ENCODE measurements around the gene LTBP2. TPM values are rescaled to one million over a fixed set of nuclear protein-coding genes. Genes with fewer than 3 reads are reported as not detected.
A peak's percentile ranks its signal among the peaks of the same experiment; 100 is the strongest.

Gene LTBP2
- total and polyA plus RNA-seq, 5 donors from 2014 or later: 0.02 to 0.54 (median 0.17) TPM

GRCh38 chr14:74504874-74505720, 106.9 kb downstream of the LTBP2 start:
- Histone ChIP-seq H3K36me3 (ENCODE audit: control insufficient read depth, insufficient read depth, low read length) (no peaks in the 10 kb centered on the region), H3K4me3 (ENCODE audit: low read depth, low read length) (no peak overlapping the region), H3K27me3 (ENCODE audit: control insufficient read depth, insufficient read depth, low read length) (no peaks in the 10 kb centered on the region), H3K9me3 (ENCODE audit: control insufficient read depth in 2 of 2, low read length in 2 of 2) (no peaks in the 10 kb centered on the region), H3K4me1 (ENCODE audit: control insufficient read depth, insufficient read depth, low read length, poor library complexity, severe bottlenecking) (no peaks in the 10 kb centered on the region), H3K27ac (ENCODE audit: insufficient read depth, low read length, poor library complexity, severe bottlenecking) (no peak overlapping the region)
- no peaks in the 10 kb centered on the region for H3K27me3 Mint-ChIP-seq
- no peak for ATAC-seq (ENCODE audit: low read depth in 2 of 2)
- H3K4me3 Mint-ChIP-seq: no peak overlapping the region
- no peaks in the 10 kb centered on the region for H3K9me3 Mint-ChIP-seq
- H3K4me1 Mint-ChIP-seq: peaks cover 0 to 7% (median 3%) of the 10 kb centered on the region in 4 donors
- DNase-seq: no peak
- H3K27ac Mint-ChIP-seq: no peak overlapping the region
- no peaks in the 10 kb centered on the region for H3K36me3 Mint-ChIP-seq

- Mint-ChIP-seq H3K27ac (peak overlapping the region in 2 of 3 donors; percentile 11 to 60), H3K27me3 (no peaks in the 10 kb centered on the region)
- ATAC-seq (ENCODE audit: low read depth in 2 of 2): no peak
These were observed 107.6 kb downstream of the LTBP2 start for GRCh38 chr14:74504412-74504811.

DNA sequence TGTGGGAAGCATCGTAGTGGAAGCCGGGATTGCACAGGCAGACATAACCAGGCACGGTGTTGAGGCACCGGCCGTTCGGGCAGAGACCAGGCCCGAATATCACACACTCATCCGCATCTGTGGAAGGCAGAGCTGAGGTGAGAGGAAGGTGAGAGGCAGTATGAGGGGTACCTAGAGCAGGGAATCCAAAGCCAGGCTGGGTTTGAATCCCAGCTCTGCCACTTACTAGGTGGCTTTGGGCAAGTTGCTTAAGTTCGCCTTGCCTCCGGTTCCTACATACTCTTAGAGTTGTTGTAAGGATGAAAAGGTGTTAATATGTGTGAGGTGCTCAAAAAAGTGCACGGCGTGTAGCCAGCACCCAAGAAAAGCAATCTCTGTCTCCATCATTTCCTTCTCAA, 108.1 kb downstream of the LTBP2 start:
- H3K9me3 Mint-ChIP-seq: no peaks in the 10 kb centered on the region
- H3K36me3 Mint-ChIP-seq: no peaks in the 10 kb centered on the region
- Histone ChIP-seq H3K4me1 (ENCODE audit: control insufficient read depth, insufficient read depth, low read length, poor library complexity, severe bottlenecking) (no peaks in the 10 kb centered on the region), H3K27me3 (ENCODE audit: control insufficient read depth, insufficient read depth, low read length) (no peaks in the 10 kb centered on the region), H3K36me3 (ENCODE audit: control insufficient read depth, insufficient read depth, low read length) (no peaks in the 10 kb centered on the region), H3K4me3 (ENCODE audit: low read depth, low read length) (no peak overlapping the region), H3K27ac (ENCODE audit: insufficient read depth, low read length, poor library complexity, severe bottlenecking) (no peak overlapping the region), H3K9me3 (ENCODE audit: control insufficient read depth in 2 of 2, low read length in 2 of 2) (no peaks in the 10 kb centered on the region)
- no peak overlapping the region for H3K4me3 Mint-ChIP-seq
- H3K4me1 Mint-ChIP-seq: peaks cover 0 to 11% (median 8%) of the 10 kb centered on the region in 4 donors
- ATAC-seq (ENCODE audit: low read depth in 2 of 2) (no peak), DNase-seq (no peak)
- peak overlapping the region in 2 of 3 donors; percentile 11 to 60 for H3K27ac Mint-ChIP-seq
- no peaks in the 10 kb centered on the region for H3K27me3 Mint-ChIP-seq

More at GRCh38 chr14:74504412-74504811, 107.6 kb downstream of the LTBP2 start:
- no peak overlapping the region for H3K4me3 ChIP-seq (ENCODE audit: low read depth, low read length)
- H3K27me3 ChIP-seq (ENCODE audit: control insufficient read depth, insufficient read depth, low read length): no peaks in the 10 kb centered on the region
- H3K27ac ChIP-seq (ENCODE audit: insufficient read depth, low read length, poor library complexity, severe bottlenecking): no peak overlapping the region
- no peaks in the 10 kb centered on the region for H3K9me3 Mint-ChIP-seq
- no peak overlapping the region for H3K4me3 Mint-ChIP-seq
- H3K4me1 Mint-ChIP-seq: peaks cover 0 to 7% (median 5%) of the 10 kb centered on the region in 4 donors
- H3K36me3 ChIP-seq (ENCODE audit: control insufficient read depth, insufficient read depth, low read length): no peaks in the 10 kb centered on the region
- DNase-seq: no peak
- no peaks in the 10 kb centered on the region for H3K36me3 Mint-ChIP-seq
- no peaks in the 10 kb centered on the region for H3K9me3 ChIP-seq (ENCODE audit: control insufficient read depth in 2 of 2, low read length in 2 of 2)
- no peaks in the 10 kb centered on the region for H3K4me1 ChIP-seq (ENCODE audit: control insufficient read depth, insufficient read depth, low read length, poor library complexity, severe bottlenecking)

- Mint-ChIP-seq H3K36me3 (peaks cover 2% of the 10 kb centered on the region), H3K27me3 (no peaks in the 10 kb centered on the region), H3K4me1 (peaks cover 0 to 11% (median 9%) of the 10 kb centered on the region in 4 donors), H3K27ac (no peak overlapping the region), H3K4me3 (no peak overlapping the region), H3K9me3 (no peaks in the 10 kb centered on the region)
- DNase-seq (no peak), ATAC-seq (ENCODE audit: low read depth in 2 of 2) (no peak)
- H3K27ac ChIP-seq (ENCODE audit: insufficient read depth, low read length, poor library complexity, severe bottlenecking): no peak overlapping the region
- no peaks in the 10 kb centered on the region for H3K27me3 ChIP-seq (ENCODE audit: control insufficient read depth, insufficient read depth, low read length)
- no peaks in the 10 kb centered on the region for H3K36me3 ChIP-seq (ENCODE audit: control insufficient read depth, insufficient read depth, low read length)
- H3K9me3 ChIP-seq (ENCODE audit: control insufficient read depth in 2 of 2, low read length in 2 of 2): no peaks in the 10 kb centered on the region
- H3K4me1 ChIP-seq (ENCODE audit: control insufficient read depth, insufficient read depth, low read length, poor library complexity, severe bottlenecking): no peaks in the 10 kb centered on the region
- H3K4me3 ChIP-seq (ENCODE audit: low read depth, low read length): no peak overlapping the region
These were observed 108.6 kb downstream of the LTBP2 start for GRCh38 chr14:74503291-74503937.

- H3K9me3 Mint-ChIP-seq: no peaks in the 10 kb centered on the region
- peaks cover 4% of the 10 kb centered on the region for H3K36me3 Mint-ChIP-seq
- DNase-seq (peak in 1 of 3 donors; percentile 43), ATAC-seq (ENCODE audit: low read depth in 2 of 2) (peak in 1 of 2 donors; percentile 19)
- peaks cover 0 to 15% (median 11%) of the 10 kb centered on the region in 4 donors for H3K4me1 Mint-ChIP-seq
- H3K27ac Mint-ChIP-seq: no peak overlapping the region
- Histone ChIP-seq H3K9me3 (ENCODE audit: control insufficient read depth in 2 of 2, low read length in 2 of 2) (no peaks in the 10 kb centered on the region), H3K4me1 (ENCODE audit: control insufficient read depth, insufficient read depth, low read length, poor library complexity, severe bottlenecking) (no peaks in the 10 kb centered on the region), H3K27me3 (ENCODE audit: control insufficient read depth, insufficient read depth, low read length) (no peaks in the 10 kb centered on the region), H3K4me3 (ENCODE audit: low read depth, low read length) (no peak overlapping the region), H3K27ac (ENCODE audit: insufficient read depth, low read length, poor library complexity, severe bottlenecking) (no peak overlapping the region), H3K36me3 (ENCODE audit: control insufficient read depth, insufficient read depth, low read length) (no peaks in the 10 kb centered on the region)
- no peak overlapping the region for H3K4me3 Mint-ChIP-seq
- no peaks in the 10 kb centered on the region for H3K27me3 Mint-ChIP-seq
These were observed 109.6 kb downstream of the LTBP2 start for GRCh38 chr14:74502236-74503019.

GRCh38 chr14:74501691-74502090, 110.3 kb downstream of the LTBP2 start:
- H3K27ac Mint-ChIP-seq: peak overlapping the region in 1 of 3 donors; percentile 60
- H3K27me3 ChIP-seq (ENCODE audit: control insufficient read depth, insufficient read depth, low read length): no peaks in the 10 kb centered on the region
- peaks cover 0 to 15% (median 12%) of the 10 kb centered on the region in 4 donors for H3K4me1 Mint-ChIP-seq
- H3K4me3 ChIP-seq (ENCODE audit: low read depth, low read length): no peak overlapping the region
- DNase-seq: no peak
- no peak overlapping the region for H3K27ac ChIP-seq (ENCODE audit: insufficient read depth, low read length, poor library complexity, severe bottlenecking)
- H3K9me3 ChIP-seq (ENCODE audit: control insufficient read depth in 2 of 2, low read length in 2 of 2): no peaks in the 10 kb centered on the region
- H3K36me3 ChIP-seq (ENCODE audit: control insufficient read depth, insufficient read depth, low read length): no peaks in the 10 kb centered on the region
- ATAC-seq (ENCODE audit: low read depth in 2 of 2): no peak
- H3K27me3 Mint-ChIP-seq: no peaks in the 10 kb centered on the region
- peaks cover 4% of the 10 kb centered on the region for H3K36me3 Mint-ChIP-seq
- H3K4me1 ChIP-seq (ENCODE audit: control insufficient read depth, insufficient read depth, low read length, poor library complexity, severe bottlenecking): no peaks in the 10 kb centered on the region
- H3K9me3 Mint-ChIP-seq: no peaks in the 10 kb centered on the region
- H3K4me3 Mint-ChIP-seq: no peak overlapping the region

- ATAC-seq (ENCODE audit: low read depth in 2 of 2) (no peak), DNase-seq (no peak)
- Histone ChIP-seq H3K4me3 (ENCODE audit: low read depth, low read length) (no peak overlapping the region), H3K9me3 (ENCODE audit: control insufficient read depth in 2 of 2, low read length in 2 of 2) (no peaks in the 10 kb centered on the region), H3K4me1 (ENCODE audit: control insufficient read depth, insufficient read depth, low read length, poor library complexity, severe bottlenecking) (peaks cover 3% of the 10 kb centered on the region), H3K36me3 (ENCODE audit: control insufficient read depth, insufficient read depth, low read length) (no peaks in the 10 kb centered on the region), H3K27ac (ENCODE audit: insufficient read depth, low read length, poor library complexity, severe bottlenecking) (no peak overlapping the region), H3K27me3 (ENCODE audit: control insufficient read depth, insufficient read depth, low read length) (no peaks in the 10 kb centered on the region)
- Mint-ChIP-seq H3K36me3 (peaks cover 7% of the 10 kb centered on the region), H3K4me3 (no peak overlapping the region), H3K27me3 (no peaks in the 10 kb centered on the region), H3K27ac (no peak overlapping the region), H3K4me1 (peaks cover 0 to 19% (median 13%) of the 10 kb centered on the region in 4 donors), H3K9me3 (no peaks in the 10 kb centered on the region)
These were observed 110.9 kb downstream of the LTBP2 start for GRCh38 chr14:74501135-74501614.
